Sciatic nerve (tissue), 2 donors: ENCODE data around the gene GNAO1. TPM values are rescaled to one million over a fixed set of nuclear protein-coding genes. Genes with fewer than 3 reads are reported as not detected.
A peak's percentile ranks its signal among the peaks of the same experiment; 100 is the strongest.

Source experiments
- ATAC-seq: fragments of 200-7000 bp; cut with Tn5 transposase; one replicate; pipeline ENCODE4 v1.9.1; 2020; ENCODE audit warnings: mild to moderate bottlenecking, moderate library complexity
- DNase-seq: peaks from one replicate; pipeline ENCODE4 v3.0.0-alpha.2; 2020; ENCODE audit warnings: low spot score
- intact Hi-C: fragments of 100-400 bp; cut with DNase I; formaldehyde crosslinking; loops from one replicate; pipeline ENCODE4 v1.14.2; 2022
- total RNA-seq: library from RNA; stranded (reverse); fragmentation: NEBNext Ultra II Directional; extraction: Animal tissue kit (Norgen Biotek cat#: 25700); gene quantifications from one replicate; pipeline ENCODE4 v1.2.1, GENCODE V29; 2021
- donor health status: DM: no; HTN: no; CAD: no.
- donor health status: DM: no; HTN: no; CAD: no.

The GNAO1 gene
- total RNA-seq, 1 donor from 2014 or later = 7.9 TPM

DNA sequence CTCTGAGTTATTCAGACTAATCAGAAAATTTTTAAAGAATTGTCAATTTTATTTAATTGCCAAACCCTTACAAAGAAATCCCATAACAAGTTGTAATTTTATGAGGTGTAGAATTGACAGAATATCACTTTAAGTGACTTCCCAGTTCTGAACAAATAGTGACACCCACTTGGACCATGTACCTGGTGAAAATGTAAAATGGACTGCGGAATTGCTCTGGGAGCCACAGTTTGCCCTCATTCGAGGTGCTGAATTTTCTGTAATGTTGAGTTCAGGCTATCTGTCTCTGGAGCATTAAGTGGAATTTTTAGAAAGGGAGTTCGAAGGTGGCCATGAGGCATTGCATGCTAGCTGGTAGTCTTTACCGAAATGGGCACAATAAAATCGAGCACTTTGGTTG is 5.1 kb downstream of the GNAO1 start:
- intact Hi-C loops = no loop called here
- DNase-seq = no peak
- no peak for ATAC-seq

GRCh38 chr16:56197192-56197992 is 6.1 kb downstream of the GNAO1 start:
- DNase-seq = no peak
- no peak for ATAC-seq
- intact Hi-C loops = no loop called here

DNA sequence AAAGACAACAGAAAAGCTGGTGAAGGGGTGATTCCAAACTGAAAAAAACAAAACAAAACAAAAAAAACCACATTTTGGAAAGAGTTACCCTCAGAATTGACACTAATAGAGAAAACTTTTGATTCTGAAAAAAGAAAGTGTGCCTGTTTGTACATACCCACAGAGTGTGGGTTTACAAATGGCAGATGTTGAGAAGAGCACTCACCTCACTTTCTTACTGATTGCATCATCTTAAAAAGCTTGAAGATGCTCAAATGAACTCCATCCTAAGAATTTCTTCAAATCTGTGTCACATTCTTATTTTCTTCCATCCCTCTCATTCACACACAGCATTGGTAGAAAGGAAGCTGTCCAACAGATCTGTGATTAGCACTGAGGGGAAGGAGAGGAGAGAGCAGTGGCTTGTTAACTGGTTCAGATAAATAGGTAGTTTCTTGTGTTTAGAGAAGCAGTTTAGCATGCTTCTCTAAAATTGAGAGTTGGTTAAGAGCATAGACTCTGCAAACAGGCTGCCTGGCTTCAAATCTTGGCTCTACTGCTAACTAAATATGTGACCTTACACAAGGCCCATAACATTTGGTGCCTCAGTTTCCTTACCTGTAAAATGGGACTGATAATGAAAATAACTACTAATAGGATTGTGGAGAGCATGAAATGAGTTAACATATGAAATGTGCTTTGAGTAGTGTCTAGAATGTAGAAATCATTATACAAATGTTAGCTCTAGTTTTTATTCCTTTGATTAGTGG is 6.9 kb downstream of the GNAO1 start:
- no peak for ATAC-seq
- no peak for DNase-seq
- intact Hi-C loops = no loop called here

- intact Hi-C loops = no loop called here
- DNase-seq (no peak), ATAC-seq (no peak)
These were observed 7.4 kb downstream of the GNAO1 start for GRCh38 chr16:56198755-56199114.

- DNase-seq = no peak
- intact Hi-C loops = no loop called here
- no peak for ATAC-seq
These were observed 7.9 kb downstream of the GNAO1 start for GRCh38 chr16:56199164-56199563.

GRCh38 chr16:56201030-56201429 is 9.7 kb downstream of the GNAO1 start:
- ATAC-seq = no peak
- intact Hi-C loops = no loop called here
- no peak for DNase-seq

DNA sequence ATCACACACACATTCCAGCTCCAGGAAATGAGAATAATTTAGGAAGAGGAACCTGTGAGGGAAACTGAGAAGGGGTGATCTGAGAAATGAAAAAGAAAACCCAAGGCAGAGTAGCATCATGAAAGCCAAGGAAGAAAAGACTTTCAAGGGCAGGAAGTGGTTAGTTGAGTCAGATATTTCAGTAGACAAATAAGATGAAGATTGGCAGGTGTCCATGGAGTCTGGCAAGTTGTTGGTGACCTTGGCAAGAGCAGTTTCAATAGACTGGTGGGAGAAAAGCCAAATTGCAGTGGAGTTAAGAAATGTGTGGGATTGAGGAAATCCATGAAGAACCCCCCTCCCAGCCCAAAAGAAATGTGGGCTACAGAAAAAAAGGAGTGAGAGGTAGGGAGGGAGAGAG is 10.7 kb downstream of the GNAO1 start:
- no peak for DNase-seq
- intact Hi-C loops = no loop called here
- no peak for ATAC-seq

GRCh38 chr16:56203052-56203451 is 11.8 kb downstream of the GNAO1 start:
- ATAC-seq (peak; percentile 69), DNase-seq (no peak)
- intact Hi-C loops = no loop called here

GRCh38 chr16:56204816-56205215 is 13.5 kb downstream of the GNAO1 start:
- DNase-seq = no peak
- ATAC-seq = no peak
- intact Hi-C loops = no loop called here

GRCh38 chr16:56206951-56207350 is 15.7 kb downstream of the GNAO1 start:
- DNase-seq = no peak
- no peak for ATAC-seq
- intact Hi-C loops = no loop called here

DNA sequence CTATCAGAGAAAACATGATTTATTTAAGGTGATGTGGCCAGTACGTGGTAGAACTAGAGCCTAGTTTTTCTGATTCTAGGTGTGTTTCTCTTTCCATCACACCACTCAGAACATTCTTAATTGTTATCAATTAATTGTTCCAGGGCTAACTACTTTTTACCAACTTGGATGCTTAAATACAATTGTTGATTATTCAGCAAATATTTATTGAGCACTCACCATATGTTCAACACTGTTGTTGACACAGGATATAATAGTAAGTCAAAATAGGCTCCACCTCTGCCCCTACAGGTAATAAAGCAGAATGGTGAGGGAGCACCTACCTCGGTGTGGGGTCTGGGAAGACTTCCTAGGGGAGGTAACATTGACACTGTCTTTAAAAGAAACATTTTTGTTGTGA is 16.1 kb downstream of the GNAO1 start:
- intact Hi-C loops = no loop called here
- DNase-seq (no peak), ATAC-seq (no peak)

- DNase-seq (no peak), ATAC-seq (peak; percentile 59)
- intact Hi-C loops = no loop called here
These were observed 20.2 kb downstream of the GNAO1 start for GRCh38 chr16:56211435-56211981.

DNA sequence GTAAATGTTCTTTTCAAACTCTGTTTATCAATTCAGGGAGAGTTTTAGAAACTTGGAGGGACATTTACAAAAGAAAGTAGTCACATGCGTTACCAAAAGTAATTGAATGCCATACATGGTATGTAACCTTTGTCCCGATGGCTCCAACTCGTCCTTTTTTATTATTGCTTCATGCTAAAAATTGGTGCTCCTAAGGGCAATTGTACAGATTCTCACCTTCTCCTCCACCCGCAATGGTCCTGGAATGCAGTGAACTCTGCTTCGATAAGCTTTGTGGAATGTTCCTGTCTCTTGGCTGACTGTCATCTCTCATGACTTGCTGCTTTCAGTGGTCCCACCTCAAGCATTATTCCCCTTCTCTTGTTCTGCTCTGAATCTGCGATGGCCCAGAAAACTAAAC is 20.9 kb downstream of the GNAO1 start:
- ATAC-seq (no peak), DNase-seq (no peak)
- intact Hi-C loops = no loop called here

- no peak for DNase-seq
- ATAC-seq = no peak
- intact Hi-C loops = no loop called here
These were observed 30.7 kb downstream of the GNAO1 start for GRCh38 chr16:56221995-56222394.

DNA sequence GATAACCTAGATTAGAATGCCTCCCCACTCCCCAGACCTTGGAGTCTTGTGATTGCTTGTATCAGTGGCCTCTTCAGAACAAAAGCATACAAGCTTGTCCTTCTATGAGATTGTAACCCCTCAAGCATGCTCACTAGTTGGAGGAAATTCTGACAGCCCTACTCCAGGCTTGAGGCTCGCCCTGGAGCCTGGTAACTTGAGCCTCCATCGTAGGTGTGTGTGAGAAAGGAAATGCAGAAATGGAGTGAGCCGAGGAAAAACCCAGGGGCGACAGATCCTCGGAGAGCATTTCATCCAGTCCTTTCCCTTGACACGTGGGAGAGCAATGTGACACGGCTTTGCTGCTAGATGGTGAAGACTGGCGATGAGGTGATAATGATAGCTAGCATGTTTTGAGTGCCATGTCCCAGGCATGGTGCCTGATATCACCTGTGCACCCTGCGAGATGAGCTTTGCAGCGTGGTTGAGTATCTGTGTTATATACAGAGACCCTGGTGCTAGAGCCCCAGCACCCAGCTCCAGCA is 31.2 kb downstream of the GNAO1 start:
- DNase-seq (no peak), ATAC-seq (no peak)
- intact Hi-C loops = no loop called here

- no peak for ATAC-seq
- intact Hi-C loops = no loop called here
- DNase-seq = no peak
These were observed 33.9 kb downstream of the GNAO1 start for GRCh38 chr16:56225017-56225742.

DNA sequence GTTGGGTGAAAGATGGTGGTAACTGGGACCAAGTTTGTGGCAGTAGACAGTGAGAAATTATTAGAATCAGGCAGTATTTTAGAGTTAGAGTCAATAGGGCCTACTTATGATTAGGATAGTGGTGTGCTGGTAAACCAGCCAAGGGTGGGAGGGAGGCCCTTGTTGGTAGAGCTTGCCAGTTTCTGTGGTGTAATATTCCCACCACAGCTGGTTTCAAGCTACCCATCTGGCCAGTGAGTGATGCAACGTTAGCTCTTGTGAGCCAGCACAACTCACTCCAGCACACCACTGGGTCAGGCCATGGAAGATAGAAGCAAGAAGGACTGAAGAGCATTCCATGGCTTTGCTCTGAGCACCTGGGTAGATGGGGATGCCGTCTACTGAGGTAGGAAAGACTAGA is 34.9 kb downstream of the GNAO1 start:
- ATAC-seq (peak; percentile 83), DNase-seq (no peak)
- intact Hi-C loops = no loop called here

DNA sequence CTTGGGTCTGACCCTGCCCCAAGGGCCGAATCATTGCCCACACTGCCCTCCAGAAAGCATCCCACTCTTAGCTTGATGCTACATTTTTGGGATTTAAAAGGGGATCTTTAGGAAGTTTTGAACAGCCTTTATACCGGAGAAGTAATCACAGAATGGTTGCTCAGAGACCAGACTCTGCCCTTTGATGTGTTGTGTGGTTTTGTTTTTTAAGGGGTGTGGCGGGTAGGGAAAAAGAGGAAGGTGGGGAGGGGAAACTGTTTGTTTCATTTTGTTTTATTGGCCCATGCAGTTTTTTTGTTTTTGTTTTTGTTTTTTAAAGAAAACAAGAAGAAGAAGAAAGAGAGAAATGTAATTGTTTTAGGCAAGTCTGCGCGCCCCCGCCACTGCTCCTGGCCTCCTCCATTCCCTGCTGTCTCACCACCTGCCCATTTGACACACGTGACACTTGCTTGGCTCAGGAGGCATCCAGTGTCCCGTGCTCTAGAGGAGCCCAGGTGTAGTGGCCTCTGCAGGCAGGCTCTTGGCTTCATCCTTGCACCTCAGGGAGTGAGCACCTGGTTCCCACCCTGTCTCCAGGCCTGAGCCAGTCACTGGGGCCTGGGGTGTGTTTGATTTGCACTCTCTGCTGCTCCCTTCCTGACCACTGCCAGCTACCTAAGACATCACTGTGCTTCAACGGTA is 35.7 kb downstream of the GNAO1 start:
- no peak for DNase-seq
- ATAC-seq = no peak
- intact Hi-C loops = no loop called here

GRCh38 chr16:56227936-56228335 is 36.6 kb downstream of the GNAO1 start:
- no peak for ATAC-seq
- DNase-seq = no peak
- intact Hi-C loops = no loop called here
